HepG2 (cell line): ENCODE data around the gene ZNRD2. TPM values are rescaled to one million over a fixed set of nuclear protein-coding genes. Genes with fewer than 3 reads are reported as not detected.

Source experiments
- BATF2 ChIP-seq: sonication (generic); formaldehyde crosslinking; IDR thresholded peaks from 2 replicates; pipeline ENCODE4 v1.8.0; 2022; ENCODE audit warnings: mild to moderate bottlenecking, missing genetic modification reagents, moderate library complexity
- BCL3 ChIP-seq: sonication (generic); formaldehyde crosslinking; IDR thresholded peaks from 2 replicates; pipeline ENCODE4 v1.5.1; 2020; ENCODE audit warnings: mild to moderate bottlenecking, missing genetic modification reagents, moderate library complexity
- GTF3A ChIP-seq: sonication (generic); formaldehyde crosslinking; conservative IDR thresholded peaks from 2 replicates; pipeline ENCODE4 v1.4.0; 2020; ENCODE audit warnings: mild to moderate bottlenecking, missing genetic modification reagents
- HIC2 ChIP-seq: sonication (generic); formaldehyde crosslinking; IDR thresholded peaks from 2 replicates; pipeline ENCODE4 v1.9.0; 2022; ENCODE audit warnings: low read depth, missing genetic modification reagents
- HOXA3 ChIP-seq: sonication (generic); formaldehyde crosslinking; IDR thresholded peaks from 2 replicates; pipeline ENCODE4 v1.5.0; 2020; ENCODE audit warnings: missing genetic modification reagents
- KDM2A ChIP-seq: sonication (generic); formaldehyde crosslinking; IDR thresholded peaks from 2 replicates; pipeline ENCODE4 v1.4.0; 2020; ENCODE audit warnings: low read depth, missing genetic modification reagents, borderline replicate concordance
- MED13 ChIP-seq: sonication (generic); formaldehyde crosslinking; IDR thresholded peaks from 2 replicates; pipeline ENCODE4 v1.5.0; 2020; ENCODE audit warnings: missing genetic modification reagents
- MXD3 ChIP-seq: IDR thresholded peaks from 2 replicates; pipeline ENCODE4 v1.6.1; 2016; ENCODE audit warnings: mild to moderate bottlenecking, missing biosample characterization, missing genetic modification reagents
- NONO ChIP-seq, 2 experiments: fragments of 450-650 bp in 1 of 2; sonication (generic) in 1 of 2; formaldehyde crosslinking in 1 of 2; IDR thresholded peaks in 1 of 2; conservative IDR thresholded peaks in 1 of 2; 2 replicates each; pipeline versions ENCODE4 v1.6.1 to v1.8.0; 2017 to 2022; ENCODE audit warnings: mild to moderate bottlenecking in 1 of 2, missing genetic modification reagents in 1 of 2, moderate library complexity in 1 of 2
- POLR2G ChIP-seq: fragments of 200-400 bp; formaldehyde crosslinking; IDR thresholded peaks from 2 replicates; pipeline ENCODE4 v1.6.1; 2018; ENCODE audit warnings: mild to moderate bottlenecking, low read depth, low read length, moderate library complexity
- TFE3 ChIP-seq: IDR thresholded peaks from 2 replicates; pipeline ENCODE4 v1.6.1; 2016
- THAP7 ChIP-seq: sonication (generic); formaldehyde crosslinking; IDR thresholded peaks from 2 replicates; pipeline ENCODE4 v1.8.1; 2023; ENCODE audit warnings: mild to moderate bottlenecking, missing genetic modification reagents
- YEATS2 ChIP-seq: sonication (generic); formaldehyde crosslinking; IDR thresholded peaks from 2 replicates; pipeline ENCODE4 v1.4.0; 2020; ENCODE audit warnings: missing genetic modification reagents, borderline replicate concordance
- YEATS4 ChIP-seq: sonication (generic); formaldehyde crosslinking; IDR thresholded peaks from 2 replicates; pipeline ENCODE4 v1.4.0; 2020; ENCODE audit warnings: missing genetic modification reagents, borderline replicate concordance
- ZFP1 ChIP-seq: IDR thresholded peaks from 2 replicates; pipeline ENCODE4 v1.6.1; 2016
- ZNF10 ChIP-seq: sonication (generic); formaldehyde crosslinking; IDR thresholded peaks from 2 replicates; pipeline ENCODE4 v1.4.0; 2020; ENCODE audit warnings: mild to moderate bottlenecking, low read depth, missing genetic modification reagents, borderline replicate concordance
- ZNF3 ChIP-seq: IDR thresholded peaks from 2 replicates; pipeline ENCODE4 v1.7.0; 2017; ENCODE audit warnings: inconsistent platforms
- ZNF33A ChIP-seq: sonication (generic); formaldehyde crosslinking; IDR thresholded peaks from 2 replicates; pipeline ENCODE4 v1.5.1; 2020; ENCODE audit warnings: missing genetic modification reagents, mild to moderate bottlenecking, moderate library complexity, borderline replicate concordance
- ZNF432 ChIP-seq: sonication (generic); formaldehyde crosslinking; IDR thresholded peaks from 2 replicates; pipeline ENCODE4 v1.5.0; 2020; ENCODE audit warnings: missing genetic modification reagents, mild to moderate bottlenecking, borderline replicate concordance
- ZNF740 ChIP-seq: sonication (generic); formaldehyde crosslinking; IDR thresholded peaks from 2 replicates; pipeline ENCODE4 v1.4.0; 2020; ENCODE audit warnings: missing genetic modification reagents
- polyA plus RNA-seq, 8 experiments: library from polyadenylated mRNA; depleted of rRNA in 3 of 8; stranded (reverse) in 7 of 8; unstranded in 1 of 8; fragments of >200 nt; fragmentation: Illumina TruSeq in 4 of 8; extraction: Trizol in 4 of 8; gene quantifications; 2 replicates each; pipeline versions ENCODE4 v1.2.1 to v1.2.3, GENCODE V29; 2011 to 2016; ENCODE audit warnings: low read depth in 4 of 8, missing spikeins in 1 of 8, mixed read lengths in 1 of 8; ENCODE audit not compliant: insufficient read depth in 1 of 8
- total RNA-seq, 5 experiments: library from RNA; depleted of rRNA; stranded (reverse); fragments of >200 nt; fragmentation: Illumina TruSeq; extraction: Trizol; gene quantifications; 2 replicates each; pipeline ENCODE4 v1.2.3, GENCODE V29; 2016; ENCODE audit warnings: low read depth in 1 of 5

The ZNRD2 gene
- total and polyA plus RNA-seq, 2 of the 13 experiments (the other 11 are each of a cell fraction or from before 2014, with no cell fraction given), result 29.2 to 34.0 TPM

- no peak for TF ChIP-seq THAP7
- peak; percentile 78 for TF ChIP-seq MXD3 (CRISPR knock-in tag)
- peak; percentile 63 for TF ChIP-seq POLR2G
- no peak for TF ChIP-seq YEATS2
- no peak for TF ChIP-seq NONO (IDR thresholded peaks at IDR 0.05)
- TF ChIP-seq NONO (CRISPR knock-in tag; conservative IDR thresholded peaks at IDR 0.05), result peak; percentile 28; the same call in 1 of the 2 replicates
- TF ChIP-seq ZNF3 (CRISPR knock-in tag), result no peak
- TF ChIP-seq ZNF432 (CRISPR knock-in tag), result no peak
- TF ChIP-seq BCL3 (CRISPR knock-in tag), result peak; percentile 75; the same call in 1 of the 2 replicates
- no peak for TF ChIP-seq ZNF10 (CRISPR knock-in tag)
- TF ChIP-seq GTF3A (CRISPR knock-in tag), result 0 out of 2 replicates have a peak, but pooled peaks have one; percentile 66
- TF ChIP-seq TFE3 (CRISPR knock-in tag), result no peak
- TF ChIP-seq ZFP1 (CRISPR knock-in tag), result no peak
- peak; percentile 89; the same call in 1 of the 2 replicates for TF ChIP-seq YEATS4
- no peak; the same call in 1 of the 2 replicates for TF ChIP-seq HIC2 (CRISPR knock-in tag)
- TF ChIP-seq KDM2A, result peak; percentile 54
- TF ChIP-seq ZNF740 (CRISPR knock-in tag), result no peak
- no peak for TF ChIP-seq MED13 (CRISPR knock-in tag)
- TF ChIP-seq ZNF33A (CRISPR knock-in tag), result no peak
- TF ChIP-seq HOXA3 (CRISPR knock-in tag), result peak; percentile 27; the same call in 1 of the 2 replicates
- TF ChIP-seq BATF2, result no peak
Measured at GRCh38 chr11:65524741-65525545, 45.3 kb upstream of the ZNRD2 start, which contains the start of gene SCYL1 (continued).
